GM12891 (cell line): ENCODE measurements around the gene ADAT3.

ENCODE experiments used
- PAX5 ChIP-seq: IDR thresholded peaks from 2 replicates; pipeline ENCODE4 v1.6.1; 2011; ENCODE audit warnings: low read length, moderate library complexity, mild to moderate bottlenecking; ENCODE audit not compliant: insufficient read depth, severe bottlenecking
- POLR2A ChIP-seq: IDR thresholded peaks from 2 replicates; pipeline ENCODE4 v1.6.1; 2011; ENCODE audit warnings: low read depth, low read length, control low read depth
- POLR2AphosphoS5 ChIP-seq: IDR thresholded peaks from 2 replicates; pipeline ENCODE4 v1.6.1; 2011; ENCODE audit warnings: low read depth, low read length, control low read depth
- SPI1 ChIP-seq: IDR thresholded peaks from 2 replicates; pipeline ENCODE4 v1.6.1; 2011; ENCODE audit warnings: low read depth, low read length, control low read depth
- TAF1 ChIP-seq: IDR thresholded peaks from 2 replicates; pipeline ENCODE4 v1.6.1; 2011; ENCODE audit warnings: low read depth, low read length, control low read depth

DNA sequence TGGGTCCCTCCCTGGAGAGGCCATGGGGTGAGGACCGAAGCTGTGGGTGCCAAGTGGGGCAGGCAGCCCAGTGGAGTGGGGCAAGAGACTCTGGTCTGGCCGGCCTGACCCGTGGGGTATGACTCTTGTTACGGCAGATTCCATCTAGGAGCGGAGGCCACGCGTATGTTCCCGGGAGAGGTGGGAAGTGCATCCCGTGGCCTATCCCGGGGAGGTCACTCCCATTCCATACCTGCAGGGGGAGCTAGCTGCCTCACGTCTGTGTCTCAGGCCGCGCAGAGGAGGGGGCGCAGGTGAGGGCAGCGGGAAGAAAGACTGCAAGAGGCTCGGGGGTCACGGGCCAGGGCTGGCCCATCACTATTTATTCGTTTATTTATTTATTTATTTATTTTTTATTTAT lies 40.7 kb downstream of the ADAT3 start:
- no peak for TF ChIP-seq TAF1
- no peak for TF ChIP-seq POLR2AphosphoS5
- TF ChIP-seq POLR2A, result no peak
- no peak for TF ChIP-seq SPI1
- no peak for TF ChIP-seq PAX5
